Globus pallidus (tissue), 1 donor: ENCODE data around the gene PKNOX1.
A peak's percentile ranks its signal among the peaks of the same experiment; 100 is the strongest.
"Not testable (repeated sequence)": the region's sequence is repeated elsewhere in the genome, so short reads cannot be mapped to it uniquely, and the experiment has no call there.

ENCODE experiments used
- DNase-seq: peaks from one replicate; pipeline ENCODE4 v3.0.0-alpha.2; 2015; ENCODE audit warnings: low spot score

PKNOX1 gene

GRCh38 chr21:42956824-42957630 is 17.3 kb upstream of the PKNOX1 start:
- DNase-seq: no peak

- DNase-seq: not testable (repeated sequence)
Measured at GRCh38 chr21:42958122-42958521, 16.2 kb upstream of the PKNOX1 start.

GRCh38 chr21:42959728-42960127 is 14.6 kb upstream of the PKNOX1 start:
- DNase-seq: no peak

- DNase-seq: no peak
Measured at GRCh38 chr21:42962380-42963007, 11.9 kb upstream of the PKNOX1 start.

GRCh38 chr21:42964086-42964485 is 10.3 kb upstream of the PKNOX1 start:
- DNase-seq: no peak

- DNase-seq: no peak
Measured at GRCh38 chr21:42964546-42965210, 9.7 kb upstream of the PKNOX1 start.

GRCh38 chr21:42965211-42965560 is 9.2 kb upstream of the PKNOX1 start:
- no peak for DNase-seq

- DNase-seq: not testable (repeated sequence)
Measured at GRCh38 chr21:42967616-42968015, 6.7 kb upstream of the PKNOX1 start.

- DNase-seq: no peak
Measured at GRCh38 chr21:42969193-42969600, 5.2 kb upstream of the PKNOX1 start.

GRCh38 chr21:42970946-42971653 is 3.3 kb upstream of the PKNOX1 start:
- DNase-seq: no peak

GRCh38 chr21:42971897-42972275 is 2.5 kb upstream of the PKNOX1 start:
- DNase-seq: no peak

GRCh38 chr21:42973309-42973990 is 912 bp upstream of the PKNOX1 start:
- DNase-seq: peak; percentile 9

GRCh38 chr21:42974832-42975820 is 764 bp downstream of the PKNOX1 start:
- DNase-seq: peak; percentile 73

GRCh38 chr21:42975886-42976608 is 1.7 kb downstream of the PKNOX1 start:
- DNase-seq: peak; percentile 16

- no peak for DNase-seq
Measured at GRCh38 chr21:42980312-42981213, 6.2 kb downstream of the PKNOX1 start.

- no peak for DNase-seq
Measured at GRCh38 chr21:42981214-42981523, 6.8 kb downstream of the PKNOX1 start.

GRCh38 chr21:42981862-42982261 is 7.5 kb downstream of the PKNOX1 start:
- DNase-seq: no peak

- DNase-seq: no peak
Measured at GRCh38 chr21:42983103-42983502, 8.7 kb downstream of the PKNOX1 start.

GRCh38 chr21:42983869-42984268 is 9.5 kb downstream of the PKNOX1 start:
- DNase-seq: no peak
